Kidney epithelial cell (primary cell): ENCODE data around the gene CTDSP1. TPM values are rescaled to one million over a fixed set of nuclear protein-coding genes. Genes with fewer than 3 reads are reported as not detected.

Experiments used
- DNase-seq: peaks from one replicate; pipeline ENCODE4 v3.0.0-alpha.2; 2010; ENCODE audit warnings: low read depth
- H3K27me3 ChIP-seq: 2 replicates; pipeline ENCODE4 v1.6.0; 2011; ENCODE audit warnings: low read length; ENCODE audit not compliant: control insufficient read depth, insufficient read depth
- H3K36me3 ChIP-seq: 2 replicates; pipeline ENCODE4 v1.5.1; 2011; ENCODE audit warnings: low read length; ENCODE audit not compliant: control insufficient read depth, insufficient read depth
- H3K4me3 ChIP-seq: 2 replicates; pipeline ENCODE4 v1.5.1; 2011; ENCODE audit warnings: low read depth, mild to moderate bottlenecking, control low read depth, low read length
- CTCF ChIP-seq: IDR thresholded peaks from 2 replicates; pipeline ENCODE4 v1.5.1; 2011; ENCODE audit warnings: mild to moderate bottlenecking, moderate library complexity, low read length, control low read depth, inconsistent platforms; ENCODE audit not compliant: insufficient read depth, poor library complexity, severe bottlenecking
- total RNA-seq: library from RNA; depleted of rRNA; stranded (reverse); fragments of >200 nt; gene quantifications from 2 replicates; pipeline ENCODE4 v1.2.3, GENCODE V29; 2015

Gene CTDSP1
- total RNA-seq, 1 donor from 2014 or later, result 37.8 TPM

GRCh38 chr2:218374795-218375194 is 24.9 kb upstream of the CTDSP1 start:
- Histone ChIP-seq H3K36me3 (no peaks in the 10 kb centered on the region), H3K27me3 (no peaks in the 10 kb centered on the region), H3K4me3 (no peak overlapping the region)
- no peak for DNase-seq
- TF ChIP-seq CTCF, result no peak

GRCh38 chr2:218375212-218375611 is 24.5 kb upstream of the CTDSP1 start:
- Histone ChIP-seq H3K27me3 (no peaks in the 10 kb centered on the region), H3K4me3 (no peak overlapping the region), H3K36me3 (no peaks in the 10 kb centered on the region)
- TF ChIP-seq CTCF, result no peak
- DNase-seq, result no peak

- no peak for DNase-seq
- Histone ChIP-seq H3K36me3 (no peaks in the 10 kb centered on the region), H3K4me3 (no peak overlapping the region), H3K27me3 (peaks cover 15% of the 10 kb centered on the region)
- no peak for TF ChIP-seq CTCF
These were observed 21.6 kb upstream of the CTDSP1 start for GRCh38 chr2:218378053-218378452.

- Histone ChIP-seq H3K36me3 (no peaks in the 10 kb centered on the region), H3K27me3 (peaks cover 15% of the 10 kb centered on the region), H3K4me3 (no peak within 1 kb of the TSS)
- TF ChIP-seq CTCF, result no peak
- no peak for DNase-seq
These were observed 17.7 kb upstream of the CTDSP1 start, which contains the start of gene SLC11A1 for GRCh38 chr2:218381916-218382366. Gene SLC11A1, plus strand, starts transcription at chr2:218382273. Its CDS starts 96 bp downstream, at chr2:218382369.

GRCh38 chr2:218382785-218383184 is 16.9 kb upstream of the CTDSP1 start:
- H3K4me3 ChIP-seq, result no peak overlapping the region
- peaks cover 18% of the 10 kb centered on the region for H3K27me3 ChIP-seq
- no peak for TF ChIP-seq CTCF
- DNase-seq, result no peak
- no peaks in the 10 kb centered on the region for H3K36me3 ChIP-seq

GRCh38 chr2:218383892-218384519 is 15.7 kb upstream of the CTDSP1 start:
- TF ChIP-seq CTCF, result no peak
- no peak for DNase-seq
- H3K36me3 ChIP-seq, result no peaks in the 10 kb centered on the region
- no peak overlapping the region for H3K4me3 ChIP-seq
- H3K27me3 ChIP-seq, result peaks cover 18% of the 10 kb centered on the region
